Gastroesophageal sphincter (tissue), 3 donors: Measurements from ENCODE around the gene NOP53.

Experiments
- CTCF ChIP-seq, 4 experiments: fragments of 200-600 bp in 2 of 4; fragments of 450-650 bp in 2 of 4; sonication (generic) in 1 of 4; IDR thresholded peaks; one replicate each; pipeline ENCODE4 v1.5.1; 2017 to 2019; ENCODE audit warnings: antibody characterized with exemption in 4 of 4, mild to moderate bottlenecking in 2 of 4, moderate library complexity in 2 of 4
- POLR2AphosphoS5 ChIP-seq: sonication (generic); formaldehyde crosslinking; IDR thresholded peaks from one replicate; pipeline ENCODE4 v1.6.1; 2017; ENCODE audit warnings: antibody characterized with exemption

GRCh38 chr19:47762615-47763308 lies 17.4 kb downstream of the NOP53 start:
- TF ChIP-seq CTCF (IDR thresholded peaks at IDR 0.05) (no peak), POLR2AphosphoS5 (peak; percentile 16)
